HG03060 (cell line): ENCODE data around the gene PGAP6.
"Not testable (repeated sequence)": the region's sequence is repeated elsewhere in the genome, so short reads cannot be mapped to it uniquely, and the experiment has no call there.

Experiments
- ATAC-seq: cut with Tn5 transposase; IDR thresholded peaks from one replicate; pipeline ENCODE4 v1.9.1; 2021; ENCODE audit warnings: low read depth, moderate number of reproducible peaks; ENCODE audit not compliant: unreplicated experiment

Gene PGAP6

GRCh38 chr16:369275-369865 lies 12.4 kb downstream of the PGAP6 start:
- ATAC-seq: no peak

GRCh38 chr16:368388-369158 lies 13.2 kb downstream of the PGAP6 start:
- no peak for ATAC-seq

- ATAC-seq: no peak
These were observed 14.4 kb downstream of the PGAP6 start for GRCh38 chr16:367333-367903.

GRCh38 chr16:366476-366875 lies 15.3 kb downstream of the PGAP6 start:
- ATAC-seq: no peak

- no peak for ATAC-seq
These were observed 16.9 kb downstream of the PGAP6 start for GRCh38 chr16:364595-365491.

- no peak for ATAC-seq
These were observed 17.9 kb downstream of the PGAP6 start for GRCh38 chr16:363766-364490.

GRCh38 chr16:363110-363765 lies 18.5 kb downstream of the PGAP6 start:
- ATAC-seq: no peak

GRCh38 chr16:362702-362999 lies 19.1 kb downstream of the PGAP6 start:
- ATAC-seq: not testable (repeated sequence)

- no peak for ATAC-seq
These were observed 19.7 kb downstream of the PGAP6 start for GRCh38 chr16:361872-362701.

GRCh38 chr16:361341-361871 lies 20.4 kb downstream of the PGAP6 start:
- ATAC-seq: no peak

- no peak for ATAC-seq
These were observed 21.0 kb downstream of the PGAP6 start for GRCh38 chr16:360698-361336.

- no peak for ATAC-seq
These were observed 21.7 kb downstream of the PGAP6 start for GRCh38 chr16:359871-360697.

GRCh38 chr16:359067-359763 lies 22.6 kb downstream of the PGAP6 start:
- no peak for ATAC-seq

GRCh38 chr16:356741-357140 lies 25.0 kb downstream of the PGAP6 start:
- no peak for ATAC-seq

- ATAC-seq: no peak
These were observed 26.8 kb downstream of the PGAP6 start for GRCh38 chr16:354971-355461.

- no peak for ATAC-seq
These were observed 27.4 kb downstream of the PGAP6 start for GRCh38 chr16:354291-354881.
